Gastrocnemius medialis (tissue), 4 donors: ENCODE results near the gene ST6GALNAC2. TPM values are rescaled to one million over a fixed set of nuclear protein-coding genes. Genes with fewer than 3 reads are reported as not detected.
"Not testable (repeated sequence)": the region's sequence is repeated elsewhere in the genome, so short reads cannot be mapped to it uniquely, and the experiment has no call there.

Source experiments
- ATAC-seq, 2 donors: fragments of 150-250 bp; one replicate each; pipeline ENCODE4 v1.9.1; 2016
- DNase-seq, 2 donors: peaks; one replicate each; pipeline ENCODE4 v3.0.0-alpha.2; 2019
- H3K27ac ChIP-seq, 4 donors: fragments of 200-600 bp; sonication (generic); 1 replicate in 1 of 4; 2 replicates in 3 of 4; pipeline ENCODE4 v1.5.1; 2016 to 2018; ENCODE audit warnings: mild to moderate bottlenecking in 2 of 4, moderate library complexity in 1 of 4
- H3K27me3 ChIP-seq, 3 donors: fragments of 200-600 bp; sonication (generic) in 2 of 3; 1 replicate in 1 of 3; 2 replicates in 2 of 3; pipeline versions ENCODE4 v1.5.1 to v1.6.0; 2016 to 2019; ENCODE audit warnings: mild to moderate bottlenecking in 1 of 3, moderate library complexity in 1 of 3
- H3K36me3 ChIP-seq, 2 donors: fragments of 200-600 bp; sonication (generic) in 1 of 2; one replicate each; pipeline ENCODE4 v1.5.1; 2017 to 2018
- H3K4me1 ChIP-seq, 2 donors: fragments of 200-600 bp; sonication (generic) in 1 of 2; one replicate each; pipeline ENCODE4 v1.5.1; 2016 to 2017; ENCODE audit warnings: mild to moderate bottlenecking in 2 of 2
- H3K4me3 ChIP-seq, 4 donors: fragments of 200-600 bp; sonication (generic) in 3 of 4; 1 replicate in 1 of 4; 2 replicates in 3 of 4; pipeline ENCODE4 v1.5.1; 2016 to 2019; ENCODE audit warnings: mild to moderate bottlenecking in 2 of 4
- H3K9me3 ChIP-seq, 3 donors: fragments of 200-600 bp; sonication (generic) in 2 of 3; 1 replicate in 1 of 3; 2 replicates in 2 of 3; pipeline ENCODE4 v1.5.1; 2016 to 2019
- CTCF ChIP-seq, 5 experiments: fragments of 450-650 bp in 3 of 5; fragments of 200-600 bp in 2 of 5; sonication (generic) in 2 of 5; IDR thresholded peaks in 4 of 5; conservative IDR thresholded peaks in 1 of 5; 1 replicate in 4 of 5; 2 replicates in 1 of 5; pipeline ENCODE4 v1.5.1; 2016 to 2019; ENCODE audit warnings: antibody characterized with exemption in 5 of 5, mild to moderate bottlenecking in 3 of 5, moderate library complexity in 3 of 5
- POLR2A ChIP-seq, 2 donors: fragments of 450-650 bp; IDR thresholded peaks; one replicate each; pipeline ENCODE4 v1.6.1; 2017; ENCODE audit warnings: antibody characterized with exemption in 2 of 2, mild to moderate bottlenecking in 2 of 2, moderate library complexity in 2 of 2
- in situ Hi-C, 4 donors: fragments of 200-750 bp; cut with MboI; loops; one replicate each; pipeline versions ENCODE4 v1.15.0 to v1.8.0; 2017; ENCODE audit warnings: low sequenced_read_pairs in 4 of 4
- intact Hi-C: fragments of 100-400 bp; cut with DNase I; formaldehyde crosslinking; loops from one replicate; pipeline ENCODE4 v1.15.1; 2023; ENCODE audit warnings: low total_unique reads
- total RNA-seq, 4 donors: library from RNA; depleted of rRNA; stranded (reverse); fragments of >200 nt; gene quantifications; one replicate each; pipeline versions ENCODE4 v1.1.0 to v1.2.3, GENCODE V29; 2016

ST6GALNAC2 gene
- total RNA-seq, 4 donors from 2014 or later = 13.6 to 31.1 (median 27.4) TPM

- H3K27me3 ChIP-seq = no peaks in the 10 kb centered on the region
- H3K9me3 ChIP-seq = no peaks in the 10 kb centered on the region
- in situ Hi-C loops = loop anchor here in 1 of 4 donors (25.0 kb wide), 1 partner anchor 152 kb away; the partner anchor contains the start of gene MXRA7
- peak overlapping the region; percentile 89 to 97 (median 94) for H3K27ac ChIP-seq
- peak overlapping the region in 1 of 4 donors; percentile 83 for H3K4me3 ChIP-seq
- ATAC-seq (no peak), DNase-seq (no peak)
- peaks cover 0 to 17% of the 10 kb centered on the region in 2 donors for H3K36me3 ChIP-seq
- intact Hi-C loops = no loop called here
- peaks cover 41 to 50% of the 10 kb centered on the region in 2 donors for H3K4me1 ChIP-seq
- TF ChIP-seq CTCF (IDR thresholded peaks at IDR 0.05 in 4 of 5, conservative IDR thresholded peaks at IDR 0.05 in 1 of 5) (no peak), POLR2A (IDR thresholded peaks at IDR 0.05) (no peak)
Observed at GRCh38 chr17:76560036-76560876, 25.4 kb downstream of the ST6GALNAC2 start.

- ATAC-seq, H3K9me3 ChIP-seq, H3K27me3 ChIP-seq, H3K36me3 ChIP-seq, DNase-seq: not testable (repeated sequence)
- intact Hi-C loops (loop anchor here (5.0 kb wide), 1 partner anchor 42 kb away; no protein-coding TSS in a partner anchor), in situ Hi-C loops (loop anchor here in 1 of 4 donors (25.0 kb wide), 1 partner anchor 153 kb away; the partner anchor contains the start of gene MXRA7)
- Histone ChIP-seq H3K4me1 (peaks cover 41 to 54% of the 10 kb centered on the region in 2 donors), H3K4me3 (peak overlapping the region in 3 of 4 donors; percentile 83 to 100 (median 85)), H3K27ac (peak overlapping the region; percentile 89 to 97 (median 94))
Observed at GRCh38 chr17:76559460-76559859, 26.2 kb downstream of the ST6GALNAC2 start.

GRCh38 chr17:76558198-76559095, 27.2 kb downstream of the ST6GALNAC2 start:
- H3K27ac ChIP-seq = peak overlapping the region; percentile 89 to 97 (median 94)
- peaks cover 0 to 9% of the 10 kb centered on the region in 2 donors for H3K36me3 ChIP-seq
- in situ Hi-C loops (loop anchor here in 1 of 4 donors (25.0 kb wide), 1 partner anchor 154 kb away; the partner anchor contains the start of gene MXRA7), intact Hi-C loops (loop anchor here (5.0 kb wide), 1 partner anchor 41 kb away; no protein-coding TSS in a partner anchor)
- TF ChIP-seq POLR2A (IDR thresholded peaks at IDR 0.05) = no peak
- peak in 4 of 5 experiments; percentile 33 to 66 (median 40) for TF ChIP-seq CTCF (IDR thresholded peaks at IDR 0.05 in 4 of 5, conservative IDR thresholded peaks at IDR 0.05 in 1 of 5)
- ATAC-seq = peak; percentile 17 to 32
- no peaks in the 10 kb centered on the region for H3K27me3 ChIP-seq
- H3K4me1 ChIP-seq = peaks cover 40 to 62% of the 10 kb centered on the region in 2 donors
- DNase-seq = no peak
- H3K4me3 ChIP-seq = peak overlapping the region; percentile 79 to 100 (median 84)
- no peaks in the 10 kb centered on the region for H3K9me3 ChIP-seq

- peak; percentile 93 to 94 for DNase-seq
- TF ChIP-seq CTCF (IDR thresholded peaks at IDR 0.05 in 4 of 5, conservative IDR thresholded peaks at IDR 0.05 in 1 of 5) (peak; percentile 69 to 85 (median 71)), POLR2A (IDR thresholded peaks at IDR 0.05) (peak; percentile 93 to 96)
- Histone ChIP-seq H3K4me1 (peaks cover 36 to 62% of the 10 kb centered on the region in 2 donors), H3K9me3 (no peaks in the 10 kb centered on the region), H3K27me3 (no peaks in the 10 kb centered on the region), H3K36me3 (peaks cover 0 to 9% of the 10 kb centered on the region in 2 donors), H3K27ac (peak overlapping the region; percentile 89 to 97 (median 94)), H3K4me3 (peak overlapping the region; percentile 79 to 100 (median 84))
- in situ Hi-C loops (loop anchor here in 1 of 4 donors (25.0 kb wide), 1 partner anchor 155 kb away; the partner anchor contains the start of gene MXRA7), intact Hi-C loops (loop anchor here (1.0 to 5.0 kb wide), 3 partner anchors 28 to 375 kb away; partner anchors contain the start of gene ST6GALNAC2)
- ATAC-seq = peak; percentile 86 to 89
Observed at GRCh38 chr17:76557368-76558197, 28.1 kb downstream of the ST6GALNAC2 start.
